HG03045 (cell line): ENCODE measurements around the gene PRKCE.
A peak's percentile ranks its signal among the peaks of the same experiment; 100 is the strongest.

ENCODE experiments used
- ATAC-seq: cut with Tn5 transposase; IDR thresholded peaks from one replicate; pipeline ENCODE4 v1.9.1; 2021; ENCODE audit warnings: mild to moderate bottlenecking, moderate library complexity; ENCODE audit not compliant: unreplicated experiment

The PRKCE gene

DNA sequence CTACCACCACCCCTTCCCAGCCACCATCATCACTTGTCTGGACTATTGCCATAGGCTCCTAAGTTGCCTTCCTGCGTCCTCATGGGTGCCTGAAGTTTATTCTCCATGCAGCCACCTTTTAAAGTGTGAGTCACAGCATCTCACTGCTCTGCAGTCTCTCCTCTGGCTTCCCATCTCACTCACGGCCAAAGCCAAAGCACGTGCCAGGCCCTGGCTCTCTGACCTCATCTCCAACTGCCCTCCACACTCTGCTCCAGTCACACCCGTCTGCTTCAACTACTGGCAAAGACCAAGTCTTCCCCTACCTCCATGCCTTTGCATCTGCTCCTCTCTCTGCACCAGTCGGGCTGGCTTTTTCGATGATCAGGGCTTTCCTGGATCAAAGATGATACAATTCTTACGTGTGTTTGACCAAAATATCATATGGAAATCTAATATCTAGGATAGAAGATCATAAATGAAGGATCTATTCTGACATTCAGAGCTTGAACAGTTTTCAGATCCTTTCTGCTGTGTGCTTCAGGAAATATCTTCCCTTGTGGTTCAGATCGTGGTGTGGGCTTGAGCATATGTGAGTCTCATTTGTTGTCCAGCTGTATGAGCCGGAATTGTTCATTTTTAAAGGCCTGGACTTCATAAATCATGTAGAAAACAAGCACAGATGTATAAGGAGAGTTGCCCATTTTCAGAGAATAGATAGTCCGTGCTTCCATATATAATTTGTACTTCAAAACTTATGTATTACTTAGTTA is 175.6 kb downstream of the PRKCE start:
- ATAC-seq, result no peak

- no peak for ATAC-seq
Observed at GRCh38 chr2:45830322-45830721, 178.8 kb downstream of the PRKCE start.

DNA sequence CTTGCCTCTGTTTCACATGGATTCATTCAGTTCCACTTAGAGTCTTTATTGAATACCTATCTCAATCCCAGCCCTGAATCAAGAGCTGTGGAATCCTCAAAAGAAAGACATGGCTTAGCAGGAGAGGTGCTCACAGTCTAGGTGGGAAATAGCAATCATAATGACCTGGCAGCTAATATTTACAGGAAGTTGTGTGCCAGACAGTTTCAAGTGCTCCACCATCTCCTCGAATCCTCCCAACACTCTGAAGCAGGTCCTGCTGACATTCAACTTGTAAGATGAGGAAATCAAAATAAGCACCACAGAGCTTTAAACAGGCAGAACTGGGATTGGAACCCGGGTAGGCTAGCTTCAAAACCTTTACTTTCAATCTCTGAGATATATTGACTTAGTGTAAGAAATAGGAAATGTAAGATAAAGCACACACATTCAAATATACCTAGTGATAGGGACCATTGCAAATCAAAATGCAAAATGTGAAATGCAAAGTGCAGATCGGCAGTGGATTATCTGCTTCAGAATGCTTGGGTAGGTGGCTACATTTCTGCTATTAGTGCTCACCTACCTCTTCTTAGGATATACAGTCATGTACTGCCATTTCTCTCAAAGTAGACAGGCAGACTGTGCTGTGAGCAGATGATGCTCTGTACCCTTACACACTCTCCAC is 182.0 kb downstream of the PRKCE start:
- ATAC-seq, result peak; percentile 23

DNA sequence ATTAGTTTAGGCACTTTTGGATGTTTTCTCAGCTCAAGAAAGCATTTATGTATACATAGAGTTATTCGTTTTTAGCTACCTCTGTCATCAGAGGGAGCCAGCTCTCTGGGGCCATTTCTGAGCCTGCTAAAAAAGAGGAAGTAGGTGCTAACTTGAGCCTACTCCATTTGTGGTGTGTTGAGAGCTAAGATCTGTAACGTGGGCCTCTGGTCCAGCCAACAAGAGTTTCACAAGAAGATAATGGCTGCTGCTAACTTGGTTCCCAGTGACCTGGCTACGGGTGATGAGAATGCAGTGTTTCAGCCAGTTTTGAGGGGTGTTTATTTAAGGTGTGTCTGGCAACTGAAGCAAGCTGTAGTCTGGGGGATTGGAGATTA is 182.5 kb downstream of the PRKCE start:
- ATAC-seq, result peak; percentile 72

- ATAC-seq, result no peak
Observed at GRCh38 chr2:45834372-45834771, 182.9 kb downstream of the PRKCE start.

DNA sequence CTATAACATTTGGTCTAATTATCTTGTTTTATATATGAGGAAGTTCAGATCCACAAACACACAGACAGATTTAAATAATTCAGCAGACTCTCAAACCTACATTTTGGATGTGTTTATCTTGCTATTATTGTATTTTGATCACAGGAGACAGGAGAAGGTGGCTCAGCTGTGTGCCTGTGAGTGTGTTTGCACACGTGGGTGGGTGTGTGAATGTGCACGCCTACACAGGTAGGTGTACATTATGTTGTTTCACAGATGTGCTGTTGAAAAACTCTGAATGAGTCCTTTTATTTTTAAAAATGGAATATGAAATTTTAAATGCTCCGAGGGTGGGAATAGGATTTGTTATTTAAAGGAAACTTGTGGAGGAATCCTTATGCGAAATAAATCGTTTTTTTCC is 183.4 kb downstream of the PRKCE start:
- ATAC-seq, result no peak

DNA sequence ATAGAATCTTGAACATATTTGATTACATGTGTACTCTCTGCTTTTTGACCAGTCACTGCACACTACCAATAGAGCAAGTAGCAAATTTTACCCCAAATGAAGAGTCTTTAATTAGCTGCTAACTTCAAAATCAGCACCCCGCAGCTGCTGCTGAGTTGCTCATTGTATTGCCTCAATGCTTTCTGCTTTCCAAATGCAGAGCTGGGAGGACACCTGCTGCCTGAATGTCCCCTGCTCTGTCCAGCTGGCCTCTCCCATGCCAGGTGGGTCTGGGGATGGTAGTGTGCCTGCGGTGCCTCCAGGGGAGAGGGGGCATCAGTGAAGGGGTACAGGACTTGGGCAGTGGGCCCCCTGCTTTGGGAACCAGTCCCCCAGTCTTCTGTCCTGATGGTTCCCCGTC is 184.8 kb downstream of the PRKCE start:
- no peak for ATAC-seq

- peak; percentile 32 for ATAC-seq
Observed at GRCh38 chr2:45836740-45837139, 185.3 kb downstream of the PRKCE start.

DNA sequence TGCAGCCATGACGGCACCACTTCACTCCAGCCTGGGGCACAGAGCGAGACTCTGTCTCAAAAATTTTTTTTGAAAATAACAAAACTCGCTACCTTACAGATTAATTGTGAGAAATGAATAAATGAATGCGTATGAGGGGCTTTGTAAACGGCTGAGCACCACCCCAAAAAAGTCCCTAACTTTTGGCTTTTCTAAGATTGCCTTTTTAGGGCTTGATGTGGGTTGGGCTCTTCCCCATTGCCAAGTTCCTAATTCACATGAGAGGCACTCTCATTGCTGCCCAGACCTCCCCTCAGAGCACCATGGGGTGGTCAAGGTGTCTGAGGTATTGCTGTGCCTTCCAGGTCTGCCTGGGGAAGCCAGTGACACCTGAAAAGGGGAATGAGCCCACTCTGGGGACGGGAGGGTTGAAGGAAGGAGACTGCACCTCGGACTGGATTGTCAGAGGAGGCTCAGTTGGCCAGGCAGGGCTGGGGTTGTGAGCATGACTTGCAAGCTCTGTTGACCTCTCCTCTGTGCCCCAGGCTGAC is 186.4 kb downstream of the PRKCE start:
- no peak for ATAC-seq

DNA sequence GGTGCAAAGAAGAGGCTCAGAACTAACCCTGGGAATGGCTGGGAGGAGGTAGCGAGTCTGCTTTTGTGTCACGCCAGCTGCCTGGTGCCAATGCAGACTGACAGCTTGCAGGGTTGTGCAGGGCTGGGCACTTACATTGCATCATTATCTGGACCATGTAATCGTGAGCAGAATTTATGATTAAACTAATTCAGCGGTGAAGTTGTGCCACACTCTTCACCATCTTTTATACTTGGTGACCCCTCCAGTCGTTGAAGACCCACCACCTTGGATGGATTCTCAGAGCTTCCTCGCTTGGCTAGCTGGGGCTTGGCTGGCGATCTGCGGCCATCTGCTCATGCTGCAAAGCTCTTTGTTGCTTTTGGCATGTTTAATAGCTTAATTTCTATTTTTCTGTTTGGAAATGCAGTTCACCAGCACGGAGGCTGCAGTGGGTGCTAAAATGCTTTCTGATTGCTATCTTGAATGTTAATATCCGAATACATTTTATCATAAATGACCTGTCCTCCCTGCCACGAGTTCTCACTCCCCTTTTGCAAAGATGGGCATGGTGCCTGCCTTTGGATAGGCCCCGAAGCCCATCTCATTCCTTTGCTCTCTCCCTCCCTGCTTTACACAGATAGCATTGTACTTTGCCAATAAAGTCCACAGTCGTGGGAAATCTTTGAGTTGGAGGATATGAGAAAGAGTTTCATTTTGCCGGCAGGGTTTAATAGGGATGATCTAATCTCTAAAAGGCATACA is 188.2 kb downstream of the PRKCE start:
- ATAC-seq, result no peak

DNA sequence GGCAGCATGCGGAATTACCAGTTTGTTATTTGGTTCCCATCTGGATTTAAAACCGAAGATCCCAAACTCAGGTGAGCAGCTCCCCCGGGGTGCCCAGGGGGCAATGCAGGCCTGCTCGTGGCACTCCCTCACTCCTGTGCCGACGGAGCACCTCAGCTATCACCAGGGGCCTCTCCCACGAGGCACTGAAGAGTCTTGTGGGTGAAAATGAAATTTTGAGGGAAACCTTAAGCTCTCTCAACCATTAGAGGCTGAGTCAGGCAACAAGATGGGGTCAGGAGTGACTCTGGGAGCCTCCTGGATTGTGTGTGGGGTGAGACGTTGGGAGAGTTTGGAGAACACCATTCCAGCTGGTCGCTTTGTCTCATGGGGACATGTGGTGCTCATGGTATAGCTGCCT is 189.0 kb downstream of the PRKCE start:
- no peak for ATAC-seq

GRCh38 chr2:45841752-45842407 is 190.4 kb downstream of the PRKCE start:
- ATAC-seq, result no peak

GRCh38 chr2:45843136-45843535 is 191.7 kb downstream of the PRKCE start:
- no peak for ATAC-seq

- no peak for ATAC-seq
Observed at GRCh38 chr2:45844796-45845457, 193.5 kb downstream of the PRKCE start.

- ATAC-seq, result no peak
Observed at GRCh38 chr2:45845566-45845965, 194.1 kb downstream of the PRKCE start.

DNA sequence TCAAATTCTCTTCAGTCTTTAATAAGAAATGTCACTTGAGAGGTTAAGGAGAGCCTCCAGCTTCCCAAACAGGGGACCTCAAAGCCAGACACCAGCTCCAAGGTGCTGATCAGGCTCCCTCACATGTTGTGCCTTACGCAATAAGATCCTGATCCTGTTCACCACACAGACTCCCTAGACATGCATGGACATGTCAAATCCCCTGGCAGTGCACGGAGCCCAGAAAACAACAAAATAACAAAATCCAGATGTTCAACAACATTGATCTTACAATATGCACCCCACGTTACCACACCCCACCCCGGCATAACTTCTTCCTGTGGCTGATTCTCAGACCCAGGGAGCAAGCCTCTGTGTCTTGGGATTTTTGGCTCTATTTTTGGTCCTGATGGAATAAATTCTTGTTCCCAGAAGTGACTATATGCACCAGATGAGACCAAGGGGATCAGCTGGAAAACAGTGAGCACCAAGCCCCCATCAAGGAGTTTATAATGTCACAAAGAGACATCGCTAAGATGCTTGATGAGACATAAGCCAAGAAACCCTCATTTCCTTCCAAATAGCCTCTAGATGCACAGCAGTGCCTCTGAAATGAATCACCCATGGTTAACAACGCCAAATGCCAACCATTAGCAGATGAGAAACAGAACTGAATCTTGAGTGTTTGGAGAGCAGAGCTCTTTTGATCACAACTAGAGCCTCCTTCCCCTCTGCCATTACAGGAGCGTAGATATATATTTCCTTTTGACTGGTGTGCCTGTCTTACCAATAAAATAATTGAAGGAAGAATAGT is 198.2 kb downstream of the PRKCE start:
- no peak for ATAC-seq

- no peak for ATAC-seq
Observed at GRCh38 chr2:45850558-45850957, 199.1 kb downstream of the PRKCE start.

DNA sequence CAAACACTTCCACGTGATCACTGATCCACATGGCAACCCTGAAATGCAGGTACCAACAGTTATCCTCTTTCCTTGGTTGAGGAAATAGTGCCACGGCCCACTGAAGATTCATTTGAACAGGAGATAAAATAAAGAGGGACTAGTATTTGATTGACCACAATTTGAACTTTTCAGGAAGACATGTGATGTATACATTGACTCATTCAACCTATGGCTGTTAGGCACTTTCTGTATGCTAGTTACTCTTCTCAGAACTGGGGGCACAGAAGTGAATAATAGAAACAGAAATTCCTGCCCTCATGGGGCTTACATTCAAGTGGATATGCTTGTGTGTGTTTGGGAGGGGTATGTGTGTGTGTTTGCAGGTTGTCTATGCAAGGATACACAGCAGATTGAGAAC is 199.6 kb downstream of the PRKCE start:
- ATAC-seq, result no peak

- ATAC-seq, result no peak
Observed at GRCh38 chr2:45851576-45852304, 200.3 kb downstream of the PRKCE start.
